Skeletal muscle cell (primary cell): Measurements from ENCODE around the gene ACSF3.
"Not testable (repeated sequence)": the region's sequence is repeated elsewhere in the genome, so short reads cannot be mapped to it uniquely, and the experiment has no call there.

Experiments used
- DNase-seq: peaks from one replicate; pipeline ENCODE4 v3.0.0-alpha.2; 2010; ENCODE audit warnings: low read depth
- H3K4me3 ChIP-seq: 2 replicates; pipeline ENCODE4 v1.5.1; 2011; ENCODE audit warnings: low read depth, mild to moderate bottlenecking, control low read depth, low read length, moderate library complexity

The ACSF3 gene

DNA sequence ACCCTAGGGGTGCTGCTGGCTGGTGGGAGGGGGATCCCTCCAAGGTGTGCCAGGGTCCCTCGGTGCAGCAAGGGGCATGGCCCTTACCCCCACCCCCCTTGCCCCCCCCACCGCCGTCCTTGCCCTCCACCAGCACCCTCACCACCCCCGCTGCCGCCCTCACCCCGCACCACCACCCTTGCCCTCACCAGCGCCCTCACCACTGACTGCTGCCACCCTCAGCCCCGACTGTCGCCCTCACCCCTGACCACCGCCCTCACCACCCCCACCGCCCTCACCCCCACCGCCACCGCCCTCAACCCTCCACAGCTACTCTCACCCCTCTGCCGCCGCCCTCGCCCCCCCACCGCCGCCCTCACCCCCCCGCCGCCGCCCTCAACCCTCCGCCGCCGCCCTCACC lies 23.1 kb upstream of the ACSF3 start:
- no peak for DNase-seq
- H3K4me3 ChIP-seq: no peak overlapping the region

DNA sequence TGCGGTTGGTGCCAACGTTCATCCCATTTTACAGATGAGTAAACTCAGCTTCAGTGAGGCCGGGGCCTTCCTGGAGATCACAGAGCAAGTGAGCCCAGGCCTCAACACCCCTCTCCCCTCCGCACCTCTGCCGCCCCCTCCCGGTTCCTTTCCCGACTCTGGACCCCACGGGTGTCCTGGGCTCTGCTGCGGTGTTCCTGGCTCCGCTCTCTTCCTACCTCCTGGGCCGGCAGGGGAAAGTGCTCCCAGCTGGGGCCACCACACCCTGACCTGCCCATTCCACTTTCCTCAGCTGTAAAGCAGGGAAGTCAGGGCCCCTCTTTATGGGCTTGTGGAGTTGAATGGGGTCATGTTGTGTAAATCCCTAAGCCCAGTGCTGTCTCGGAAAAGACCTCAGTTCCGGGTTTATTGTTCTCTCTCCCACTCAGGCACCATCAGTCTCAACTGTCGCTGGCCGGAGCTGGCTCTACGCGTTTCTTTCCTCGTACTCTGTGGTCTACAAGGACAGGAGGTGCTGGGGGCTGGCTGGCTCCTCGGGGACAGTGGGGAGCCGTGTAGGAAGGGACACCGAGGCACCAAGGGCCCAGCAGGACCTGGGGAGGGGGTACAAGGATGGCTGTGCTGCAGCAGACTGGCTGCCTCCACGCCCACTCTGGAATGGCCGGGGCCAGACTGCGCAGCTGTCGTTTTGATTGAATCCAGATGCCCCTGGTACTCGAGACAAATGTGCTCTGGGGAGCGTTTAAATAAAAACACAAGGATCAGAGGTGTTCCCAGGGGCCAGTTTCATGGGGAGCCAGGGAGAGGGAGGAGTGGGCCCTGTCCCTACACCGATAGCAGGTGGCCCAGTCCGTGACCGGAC lies 21.7 kb upstream of the ACSF3 start:
- no peak for DNase-seq
- no peak overlapping the region for H3K4me3 ChIP-seq

DNA sequence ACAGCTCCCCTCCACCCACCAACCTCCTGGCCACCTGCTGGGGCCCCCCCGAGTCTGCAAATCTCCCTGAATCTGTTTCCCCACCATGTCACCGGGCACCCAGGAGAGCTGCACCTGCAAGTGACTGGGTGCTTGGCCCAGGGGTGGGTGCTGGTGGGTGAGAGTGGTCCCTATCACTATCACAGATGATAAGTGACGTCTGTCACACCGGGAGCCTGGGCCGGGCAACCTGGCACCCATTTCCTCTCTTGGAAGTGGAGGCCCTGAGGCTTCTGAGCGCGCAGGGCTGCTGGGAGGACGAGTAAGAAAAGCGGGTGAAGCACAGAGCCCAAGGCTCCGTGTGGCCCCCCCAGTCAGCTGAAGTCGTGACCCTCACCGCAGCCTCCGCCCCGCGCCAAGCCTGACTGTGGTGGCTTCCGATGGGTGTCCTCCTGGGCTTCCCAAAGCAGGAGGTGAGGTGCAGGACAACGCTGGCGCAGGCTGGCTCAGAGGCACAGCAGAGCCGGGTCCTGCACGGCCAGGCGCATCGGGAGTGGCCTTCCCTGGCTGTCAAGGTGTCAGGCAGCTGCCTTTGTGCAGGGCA lies 21.0 kb upstream of the ACSF3 start:
- DNase-seq: no peak
- H3K4me3 ChIP-seq: no peak overlapping the region

DNA sequence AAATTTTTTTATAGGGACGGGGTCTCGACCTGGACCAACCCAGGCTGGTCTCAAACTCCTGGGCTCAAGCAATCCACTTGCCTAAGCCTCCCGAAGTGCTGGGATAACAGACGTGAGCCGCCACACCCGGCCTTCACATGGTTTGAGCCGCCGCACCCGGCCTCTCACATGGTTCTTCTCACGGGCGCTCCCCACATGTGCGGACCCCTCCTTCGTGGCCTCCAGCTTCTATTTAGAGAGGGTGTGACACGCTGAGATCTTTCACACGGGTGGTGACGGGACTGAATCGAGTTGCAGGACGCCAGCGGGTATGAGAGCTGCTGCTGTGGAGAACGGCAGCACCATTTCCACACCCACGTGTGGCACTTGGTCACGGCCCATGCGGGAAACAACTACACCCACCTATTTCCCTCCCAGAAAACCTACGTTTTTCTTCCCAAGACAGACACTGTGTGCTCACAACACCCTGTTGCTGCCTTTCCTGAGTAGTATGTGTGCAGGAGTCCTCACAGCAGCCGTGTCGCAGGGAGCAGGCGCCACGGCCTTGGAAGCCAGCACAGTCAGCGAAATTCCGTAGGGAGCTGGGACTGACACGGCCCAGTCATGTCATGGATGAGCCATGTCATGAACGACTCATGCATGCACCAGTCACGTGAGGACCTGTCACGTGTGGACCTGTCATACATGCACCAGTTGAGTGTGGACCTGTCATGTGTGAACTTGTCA lies 20.1 kb upstream of the ACSF3 start:
- H3K4me3 ChIP-seq: no peak overlapping the region
- DNase-seq: no peak

DNA sequence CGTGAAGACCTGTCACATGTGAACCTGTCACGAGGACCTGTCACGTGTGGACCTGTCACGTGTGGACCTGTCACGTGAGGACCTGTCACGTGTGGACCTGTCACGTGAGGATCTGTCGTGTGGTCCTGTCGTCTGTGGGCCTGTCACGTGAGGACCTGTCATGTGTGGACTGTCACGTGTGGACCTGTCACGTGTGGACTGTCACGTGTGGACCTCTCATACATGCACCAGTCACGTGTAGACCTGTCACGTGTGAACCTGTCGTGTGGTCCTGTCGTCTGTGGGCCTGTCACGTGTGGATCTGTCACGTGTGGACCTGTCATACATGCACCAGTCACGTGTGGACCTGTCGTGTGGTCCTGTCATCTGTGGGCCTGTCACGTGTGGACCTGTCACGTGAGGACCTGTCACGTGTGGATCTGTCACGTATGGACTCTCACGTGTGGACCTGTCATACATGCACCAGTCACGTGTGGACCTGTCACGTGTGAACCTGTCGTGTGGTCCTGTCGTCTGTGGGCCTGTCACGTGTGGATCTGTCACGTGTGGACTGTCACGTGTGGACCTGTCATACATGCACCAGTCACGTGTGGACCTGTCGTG lies 19.5 kb upstream of the ACSF3 start:
- not testable (repeated sequence) for H3K4me3 ChIP-seq, DNase-seq

DNA sequence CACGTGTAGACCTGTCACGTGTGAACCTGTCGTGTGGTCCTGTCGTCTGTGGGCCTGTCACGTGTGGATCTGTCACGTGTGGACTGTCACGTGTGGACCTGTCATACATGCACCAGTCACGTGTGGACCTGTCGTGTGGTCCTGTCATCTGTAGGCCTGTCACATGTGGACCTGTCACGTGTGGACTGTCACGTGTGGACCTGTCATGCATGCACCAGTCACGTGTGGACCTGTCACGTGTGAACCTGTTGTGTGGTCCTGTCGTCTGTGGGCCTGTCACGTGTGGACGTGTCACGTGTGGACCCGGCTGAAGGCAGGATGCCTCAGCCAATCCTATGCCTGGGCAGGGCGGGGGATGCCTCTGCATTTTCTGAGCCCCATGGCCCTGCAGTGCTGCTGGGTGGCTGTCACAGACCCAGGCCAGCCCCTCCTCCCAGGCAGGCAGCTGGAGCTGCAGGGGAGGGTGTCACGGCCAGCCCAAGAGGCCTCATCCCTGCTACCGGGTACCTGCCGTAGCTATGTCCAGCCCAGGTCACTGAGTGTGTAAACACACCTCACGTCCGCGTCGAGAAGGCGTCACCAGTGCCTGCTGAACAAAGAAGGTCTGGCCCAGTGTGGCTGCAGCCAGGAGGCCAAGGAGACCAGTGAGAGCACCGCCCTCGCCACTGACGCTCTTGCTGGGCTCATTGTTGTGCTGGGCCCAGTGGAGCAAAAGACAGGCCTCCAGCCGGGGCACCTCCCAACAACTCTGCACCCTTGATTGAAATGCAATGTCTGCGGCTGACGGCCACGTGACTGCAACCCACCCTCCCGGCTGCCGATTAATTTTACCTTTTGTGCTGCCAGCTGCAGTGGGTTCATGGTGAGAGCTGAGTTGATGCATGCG lies 18.6 kb upstream of the ACSF3 start:
- DNase-seq: no peak
- no peak overlapping the region for H3K4me3 ChIP-seq

DNA sequence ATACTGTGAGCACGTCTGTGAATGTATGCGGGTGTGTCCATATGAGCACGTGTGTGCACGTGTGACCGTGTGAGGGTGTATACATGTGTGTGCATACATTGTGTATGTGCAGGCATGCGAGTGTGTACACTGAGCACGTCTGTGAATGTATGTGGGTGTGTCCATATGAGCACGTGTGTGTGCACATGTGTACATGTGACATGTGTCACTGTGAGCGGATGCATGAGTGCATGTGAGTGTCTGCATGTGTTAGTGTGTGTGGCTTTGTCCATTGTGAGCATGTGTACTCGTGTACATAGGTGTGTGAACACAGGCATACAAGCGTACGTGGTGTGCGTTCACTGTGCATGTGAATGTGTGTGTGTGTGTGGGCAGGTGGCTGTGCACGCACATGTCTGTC lies 17.5 kb upstream of the ACSF3 start:
- no peak for DNase-seq
- no peak overlapping the region for H3K4me3 ChIP-seq

DNA sequence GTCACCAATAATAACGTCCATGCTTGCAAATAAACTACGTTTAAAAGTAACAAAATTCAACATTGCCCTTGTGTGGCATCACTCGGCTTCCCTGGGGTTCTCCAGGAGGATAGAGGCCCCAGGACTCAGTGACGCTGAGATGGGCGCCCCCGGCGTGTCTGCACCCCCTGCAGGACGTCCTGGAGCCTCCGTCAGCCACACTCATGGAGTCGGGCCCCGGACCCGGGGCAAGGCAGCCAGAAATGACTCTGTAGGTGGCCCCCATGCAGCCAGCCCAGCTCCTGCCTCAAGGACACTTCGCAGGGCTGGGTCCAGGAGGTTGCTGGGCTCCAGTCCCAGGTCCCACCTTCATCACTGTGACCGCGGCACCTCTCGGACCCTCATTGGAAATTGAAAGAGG lies 16.6 kb upstream of the ACSF3 start:
- no peak overlapping the region for H3K4me3 ChIP-seq
- DNase-seq: no peak

DNA sequence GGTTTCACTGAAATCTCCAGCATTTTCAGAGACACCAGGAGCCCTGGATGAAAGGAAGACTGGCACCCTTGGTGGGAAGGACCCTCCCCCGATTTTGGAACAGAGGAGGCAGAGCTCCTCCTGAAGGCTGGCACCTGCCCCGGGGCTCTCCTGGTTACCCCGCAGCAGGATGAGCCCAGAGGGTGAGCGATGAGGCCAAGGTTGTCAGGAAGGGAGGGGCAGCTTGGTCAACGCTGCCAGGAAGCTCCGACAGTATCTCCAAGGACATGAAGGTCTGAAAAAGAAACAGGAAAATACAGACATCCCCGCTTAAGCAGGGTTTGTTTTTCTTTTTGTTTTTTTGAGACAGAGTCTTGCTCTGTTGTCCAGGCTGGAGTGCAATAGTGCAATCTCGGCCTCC lies 15.5 kb upstream of the ACSF3 start:
- DNase-seq: no peak
- H3K4me3 ChIP-seq: no peak overlapping the region

DNA sequence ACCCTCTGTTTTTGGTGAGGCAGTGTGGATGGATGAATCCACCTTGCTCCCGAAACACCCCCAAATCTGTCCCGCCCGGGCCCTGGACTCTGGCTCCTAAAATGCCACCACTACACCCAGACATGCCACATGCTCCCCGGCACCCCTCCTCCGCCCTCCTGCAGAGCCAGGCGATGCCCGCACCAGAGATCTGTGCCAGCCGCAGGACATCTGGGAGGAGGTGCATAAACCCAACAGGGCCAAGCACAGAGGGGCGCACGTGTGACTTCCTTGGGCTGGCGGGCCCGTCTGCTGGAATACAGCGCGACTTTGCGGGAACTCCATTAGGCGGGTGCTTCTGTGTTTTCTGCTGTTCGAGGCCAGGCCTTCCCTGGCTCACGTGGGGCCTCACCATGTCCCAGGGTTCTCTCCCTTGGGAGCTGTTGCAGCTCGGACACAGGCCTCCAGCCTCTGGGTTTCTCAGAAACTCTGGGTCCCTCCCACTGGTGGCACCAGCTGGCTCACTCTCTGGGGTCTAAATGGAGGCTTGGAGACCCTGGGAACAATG lies 14.1 kb upstream of the ACSF3 start:
- H3K4me3 ChIP-seq: no peak overlapping the region
- no peak for DNase-seq

DNA sequence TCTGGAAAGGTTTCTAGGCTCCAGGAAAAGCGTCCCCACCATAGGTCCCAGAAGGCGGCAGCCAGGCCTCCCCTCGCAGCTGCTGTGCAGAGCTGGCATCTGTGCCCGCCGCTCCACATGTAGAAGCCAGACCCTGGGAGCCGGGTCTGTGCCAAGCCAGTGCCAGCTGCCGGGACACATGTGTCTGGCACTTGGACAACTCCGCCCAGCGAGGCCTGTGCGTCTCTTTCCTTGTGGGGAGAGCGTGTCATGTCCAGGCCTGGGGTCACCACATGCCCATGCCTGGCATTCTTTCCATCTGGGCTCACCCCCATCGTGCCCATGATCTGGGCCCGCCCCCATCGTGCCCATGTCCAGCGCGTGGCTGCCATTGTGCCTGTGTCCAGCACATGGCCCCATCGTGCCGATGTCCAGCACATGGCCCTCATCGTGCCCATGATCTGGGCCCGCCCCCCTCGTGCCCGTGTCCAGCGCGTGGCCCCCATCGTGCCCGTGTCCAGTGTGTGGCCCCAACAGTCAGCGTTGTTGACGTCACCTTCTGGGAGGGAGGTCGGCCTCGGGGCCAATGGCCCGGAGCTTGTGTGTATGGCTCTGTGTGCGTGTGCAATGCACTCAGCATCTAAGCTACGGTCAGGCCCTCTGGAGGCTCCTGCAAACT lies 13.3 kb upstream of the ACSF3 start:
- no peak overlapping the region for H3K4me3 ChIP-seq

DNA sequence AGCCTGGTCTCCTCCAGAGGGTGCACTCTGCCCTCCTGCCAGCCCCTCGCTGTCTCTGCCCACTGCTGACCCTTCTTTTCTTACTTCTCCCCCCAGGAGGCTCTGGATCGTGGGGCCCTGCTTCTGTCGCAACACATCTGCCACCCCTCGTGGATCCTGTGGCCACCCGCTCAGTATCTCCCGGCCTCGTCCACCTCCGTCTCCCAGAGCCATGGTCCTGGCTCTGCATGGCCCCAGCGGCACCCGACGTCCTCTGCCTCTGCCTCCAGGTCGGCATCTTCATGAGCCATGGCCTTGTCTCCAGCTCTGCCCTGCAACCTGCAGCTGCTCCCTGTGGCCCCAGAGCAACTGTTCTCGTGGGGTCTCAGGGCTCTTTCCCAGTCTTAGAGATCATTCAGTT lies 12.1 kb upstream of the ACSF3 start:
- DNase-seq: no peak
- H3K4me3 ChIP-seq: no peak overlapping the region

More for the DNA sequence above, 13.3 kb upstream of the ACSF3 start:
- DNase-seq: no peak

DNA sequence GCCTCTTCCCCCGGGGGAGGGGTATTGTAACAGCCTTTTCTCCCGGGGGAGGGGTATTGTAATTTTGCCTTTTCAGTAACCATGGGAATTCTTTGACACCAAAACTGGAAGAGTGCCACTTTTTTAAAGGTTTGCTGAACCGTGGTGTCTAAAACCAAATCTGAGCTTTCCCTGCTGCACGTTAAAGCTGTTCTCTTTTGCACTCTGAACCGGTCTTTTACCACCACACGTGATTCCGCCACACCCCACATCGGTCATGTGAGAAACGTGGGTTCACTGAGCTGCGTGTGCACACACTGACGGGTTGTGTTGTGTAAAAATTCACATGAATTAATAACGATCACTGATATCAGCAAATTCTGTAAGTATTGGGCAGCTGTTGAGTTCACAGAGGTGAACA lies 9.2 kb upstream of the ACSF3 start:
- no peak for DNase-seq
- H3K4me3 ChIP-seq: no peak overlapping the region

DNA sequence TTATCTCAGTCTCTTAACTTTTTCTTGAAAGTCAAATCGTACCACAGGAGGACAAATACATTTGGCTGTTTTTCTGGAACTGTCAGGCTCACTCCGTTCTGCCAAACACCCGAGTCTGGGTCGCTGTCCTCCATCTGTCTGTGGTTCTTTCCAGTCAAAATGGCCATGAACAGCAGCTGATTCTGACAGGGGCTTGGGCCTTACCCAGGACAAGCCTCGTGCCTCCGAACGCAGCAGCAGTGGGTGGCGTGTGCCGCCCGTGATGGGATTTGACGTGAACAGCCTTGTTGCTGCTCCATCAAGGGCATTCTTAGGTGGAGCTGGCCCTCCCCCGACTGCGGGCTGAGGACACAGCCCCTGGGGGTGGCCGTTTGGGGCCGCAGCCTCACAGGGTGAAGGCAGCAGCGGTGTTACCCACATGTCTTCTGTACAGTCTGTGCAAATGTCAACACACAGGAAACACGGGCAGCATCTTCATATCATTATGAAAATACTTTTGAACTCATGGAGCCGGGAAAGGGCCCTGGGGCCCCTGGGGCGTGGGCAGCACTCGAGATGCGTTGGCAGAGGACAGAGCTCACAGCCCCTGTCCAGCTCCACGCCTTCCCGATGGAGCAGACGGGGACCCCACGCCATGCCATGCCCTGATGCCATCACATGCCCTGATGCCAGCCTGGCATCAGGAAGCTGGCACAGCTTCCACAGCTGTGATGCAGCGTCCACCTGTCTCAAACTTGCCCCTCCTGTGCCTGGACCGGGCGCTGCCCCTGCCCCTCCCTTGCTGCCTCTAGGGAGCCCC lies 8.6 kb upstream of the ACSF3 start:
- no peak for DNase-seq
- no peak overlapping the region for H3K4me3 ChIP-seq

DNA sequence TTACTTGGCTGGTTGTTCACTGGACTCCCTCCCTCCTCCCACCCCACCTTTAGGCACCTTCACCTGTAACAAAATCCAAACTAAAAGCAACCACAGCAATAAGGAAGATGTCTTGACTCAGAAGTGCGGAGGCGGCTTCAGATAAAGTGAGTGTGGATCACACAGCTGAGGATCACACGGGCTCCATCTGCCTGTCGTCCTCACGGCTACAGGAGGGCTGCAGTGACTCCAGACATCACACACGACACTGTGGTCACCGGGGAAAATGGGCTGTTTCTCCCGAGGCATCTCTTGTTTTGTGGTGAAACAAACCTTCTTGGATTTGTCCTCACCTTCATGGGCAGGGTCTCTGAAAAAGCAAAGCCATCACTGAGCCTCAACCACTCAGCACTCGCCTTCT lies 7.9 kb upstream of the ACSF3 start:
- H3K4me3 ChIP-seq: no peak overlapping the region
- DNase-seq: no peak

DNA sequence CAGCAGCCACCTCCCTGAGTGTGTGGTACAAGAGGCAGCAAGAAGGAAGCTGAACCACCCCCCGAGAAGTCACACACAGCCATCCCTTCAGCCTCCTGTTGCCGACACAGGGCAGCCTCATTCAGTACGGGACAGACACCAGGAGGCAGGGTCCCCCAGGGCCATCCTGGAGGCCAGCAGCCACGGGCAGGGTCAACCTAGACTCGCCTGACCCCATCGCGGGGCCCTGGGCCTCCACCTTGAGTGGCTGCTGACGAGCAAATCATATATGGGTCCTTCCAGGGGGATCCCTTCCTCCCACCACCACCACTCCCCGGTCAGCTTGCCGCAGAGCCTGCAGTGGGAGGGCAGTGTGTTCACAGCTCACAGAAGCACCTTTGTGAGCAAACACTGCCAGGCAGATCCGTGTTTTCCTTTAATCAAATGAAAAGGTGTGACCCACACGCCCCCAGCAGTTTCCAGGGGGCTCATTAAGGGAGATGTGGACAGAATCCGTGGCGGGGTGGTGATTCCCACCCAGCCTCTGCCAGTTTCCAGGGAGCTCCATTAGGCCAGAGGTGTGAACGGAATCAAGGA lies 5.6 kb upstream of the ACSF3 start:
- no peak overlapping the region for H3K4me3 ChIP-seq
- DNase-seq: no peak

DNA sequence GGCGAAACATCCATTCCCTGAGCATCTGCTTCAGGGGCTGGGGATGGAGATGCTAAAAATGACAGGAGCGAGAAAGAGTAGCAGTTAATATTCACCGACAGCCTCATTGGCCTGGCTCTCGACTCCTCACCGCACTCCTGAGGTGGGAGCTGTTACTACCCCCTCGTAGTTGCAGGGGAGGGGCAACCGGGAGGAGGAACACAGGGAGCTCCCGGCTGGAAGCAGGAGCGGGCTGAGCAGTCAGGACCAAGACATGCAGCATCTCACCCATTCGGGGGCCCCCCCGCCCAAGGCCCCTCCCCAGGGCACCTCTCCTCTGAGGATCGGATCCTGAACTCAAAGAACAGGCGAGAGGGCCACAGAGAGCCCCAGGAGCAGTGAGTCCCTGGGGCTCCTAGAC lies 4.5 kb upstream of the ACSF3 start:
- no peak overlapping the region for H3K4me3 ChIP-seq

More for the DNA sequence above, 4.5 kb upstream of the ACSF3 start:
- DNase-seq: no peak
